OCI-LY7 (cell line): ENCODE measurements around the gene CERS6. TPM values are rescaled to one million over a fixed set of nuclear protein-coding genes. Genes with fewer than 3 reads are reported as not detected.

Source experiments
- BruUV-seq: library from RNA; stranded (reverse); fragments of 400-500 nt; replicated peaks from 2 replicates; lab custom pipeline; 2021; lab: Mats Ljungman, UMichigan
- CTCF ChIA-PET: fragments of 300-600 bp; sonication (Branson Sonifier 250); formaldehyde crosslinking; loops from one replicate; lab custom pipeline; 2022; ENCODE audit warnings: antibody characterized with exemption; ENCODE audit not compliant: unreplicated experiment; lab: Charles Lee
- POLR2A ChIA-PET: fragments of 300-600 bp; sonication (Branson Sonifier 250); formaldehyde crosslinking; loops from one replicate; lab custom pipeline; 2022; ENCODE audit warnings: antibody characterized with exemption; lab: Charles Lee
- DNase-seq: peaks from one replicate; pipeline ENCODE4 v3.0.0-alpha.2; 2015; ENCODE audit warnings: low spot score
- H2AFZ ChIP-seq: fragments of 200-600 bp; sonication (generic), shearing (Covaris generic); 2 replicates; pipeline ENCODE4 v1.6.1; 2014; ENCODE audit warnings: mild to moderate bottlenecking, antibody characterized with exemption, low read length, moderate library complexity
- H3K27ac ChIP-seq: fragments of 200-600 bp; sonication (generic); 2 replicates; pipeline ENCODE4 v1.5.1; 2014; ENCODE audit warnings: mixed run types, low read depth, mild to moderate bottlenecking, moderate library complexity, low read length, inconsistent platforms; ENCODE audit not compliant: poor library complexity, severe bottlenecking
- H3K36me3 ChIP-seq: fragments of 200-600 bp; sonication (generic); 2 replicates; pipeline ENCODE4 v1.6.1; 2014; ENCODE audit warnings: mild to moderate bottlenecking, antibody characterized with exemption, low read length, moderate library complexity, mixed read lengths; ENCODE audit not compliant: insufficient read depth
- H3K4me1 ChIP-seq: fragments of 200-600 bp; sonication (generic); 2 replicates; pipeline ENCODE4 v1.5.1; 2014; ENCODE audit warnings: mild to moderate bottlenecking, low read length; ENCODE audit not compliant: insufficient read depth, poor library complexity, severe bottlenecking
- H3K4me2 ChIP-seq: fragments of 200-600 bp; sonication (generic); 2 replicates; pipeline ENCODE4 v1.6.1; 2014; ENCODE audit warnings: mild to moderate bottlenecking, low read length
- H3K4me3 ChIP-seq: fragments of 200-600 bp; sonication (generic); 2 replicates; pipeline ENCODE4 v1.5.1; 2014; ENCODE audit warnings: mild to moderate bottlenecking, low read depth, low read length; ENCODE audit not compliant: poor library complexity, severe bottlenecking
- H3K79me2 ChIP-seq: fragments of 200-600 bp; sonication (generic); 2 replicates; pipeline ENCODE4 v1.6.1; 2016; ENCODE audit warnings: low read depth, mild to moderate bottlenecking, low read length, moderate library complexity, mixed read lengths; ENCODE audit not compliant: insufficient read depth
- H3K9me2 ChIP-seq: fragments of 200-600 bp; sonication (generic); 2 replicates; pipeline ENCODE4 v1.6.1; 2016; ENCODE audit warnings: mild to moderate bottlenecking, low read length, mixed read lengths; ENCODE audit not compliant: insufficient read depth
- H3K9me3 ChIP-seq: fragments of 200-600 bp; sonication (generic); 2 replicates; pipeline ENCODE4 v1.6.1; 2014; ENCODE audit warnings: mild to moderate bottlenecking, mixed run types, low read length, mixed read lengths
- H4K20me1 ChIP-seq: fragments of 200-600 bp; sonication (generic); 2 replicates; pipeline ENCODE4 v1.6.1; 2014; ENCODE audit warnings: mild to moderate bottlenecking, antibody characterized with exemption, low read length, moderate library complexity, mixed read lengths; ENCODE audit not compliant: insufficient read depth
- EZH2phosphoT487 ChIP-seq: fragments of 200-600 bp; sonication (generic); IDR thresholded peaks from 2 replicates; pipeline ENCODE4 v1.6.1; 2018; ENCODE audit warnings: low read depth, borderline replicate concordance, mild to moderate bottlenecking, mixed run types, antibody characterized with exemption, low read length, moderate library complexity, mixed read lengths
- intact Hi-C: fragments of 100-400 bp; cut with micrococcal nuclease; formaldehyde crosslinking; loops from one replicate; pipeline ENCODE4 v1.10.0; 2022; ENCODE audit not compliant: unreplicated experiment
- total RNA-seq, 2 experiments: library from RNA; depleted of rRNA in 1 of 2; stranded (reverse); fragments of >200 nt in 1 of 2; shearing (Covaris generic) in 1 of 2; gene quantifications; 2 replicates each; pipeline ENCODE4 v1.2.3, GENCODE V29; 2014 to 2022
- TF ChIP-seq, protein P1 (sequence below): fragments of 200-600 bp; sonication (generic); conservative IDR thresholded peaks from 2 replicates; pipeline ENCODE4 v1.5.1; 2014; ENCODE audit warnings: mild to moderate bottlenecking, antibody characterized with exemption, low read length, moderate library complexity, mixed read lengths

CERS6 gene
- total RNA-seq, 2 experiments from 2014 or later: 0.04 TPM; not detected in 1

DNA sequence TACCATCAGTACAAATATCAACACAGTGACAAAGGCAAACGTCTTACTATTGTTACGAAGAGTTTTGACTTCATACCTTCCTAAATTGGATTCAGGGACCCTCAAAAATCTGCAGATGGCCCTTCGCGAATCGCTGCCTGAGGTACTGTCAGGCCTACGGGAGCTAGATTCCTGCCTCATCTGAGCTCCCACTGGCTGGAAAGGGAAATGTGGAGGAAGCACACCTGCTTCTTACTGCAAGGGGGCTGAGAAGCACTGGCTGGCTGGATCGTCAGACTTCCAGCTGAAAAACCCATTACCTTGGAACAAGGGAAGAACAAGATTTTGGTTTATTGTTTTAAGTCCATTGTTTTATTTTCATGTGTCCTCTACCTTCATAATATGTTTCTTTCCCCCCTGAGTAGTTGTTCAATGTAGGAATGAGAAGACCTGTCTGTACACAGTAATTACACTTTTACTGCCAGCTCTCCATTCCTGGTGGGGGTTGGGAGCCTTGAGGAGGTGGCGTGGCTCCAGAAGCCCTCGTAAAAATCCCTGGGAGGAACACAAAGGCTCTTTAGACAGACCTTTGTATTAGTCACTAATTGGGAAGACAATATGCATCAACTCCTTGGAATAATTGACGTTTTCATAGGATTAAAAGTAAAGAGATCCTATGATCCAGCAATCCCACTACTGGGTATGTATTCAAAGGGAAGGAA, 222.2 kb downstream of the CERS6 start:
- intact Hi-C loops: no loop called here
- H3K9me2 ChIP-seq: no peaks in the 10 kb centered on the region
- H3K27ac ChIP-seq: no peak overlapping the region
- no peaks in the 10 kb centered on the region for H4K20me1 ChIP-seq
- TF ChIP-seq EZH2phosphoT487: no peak
- TF ChIP-seq, protein P1, sequence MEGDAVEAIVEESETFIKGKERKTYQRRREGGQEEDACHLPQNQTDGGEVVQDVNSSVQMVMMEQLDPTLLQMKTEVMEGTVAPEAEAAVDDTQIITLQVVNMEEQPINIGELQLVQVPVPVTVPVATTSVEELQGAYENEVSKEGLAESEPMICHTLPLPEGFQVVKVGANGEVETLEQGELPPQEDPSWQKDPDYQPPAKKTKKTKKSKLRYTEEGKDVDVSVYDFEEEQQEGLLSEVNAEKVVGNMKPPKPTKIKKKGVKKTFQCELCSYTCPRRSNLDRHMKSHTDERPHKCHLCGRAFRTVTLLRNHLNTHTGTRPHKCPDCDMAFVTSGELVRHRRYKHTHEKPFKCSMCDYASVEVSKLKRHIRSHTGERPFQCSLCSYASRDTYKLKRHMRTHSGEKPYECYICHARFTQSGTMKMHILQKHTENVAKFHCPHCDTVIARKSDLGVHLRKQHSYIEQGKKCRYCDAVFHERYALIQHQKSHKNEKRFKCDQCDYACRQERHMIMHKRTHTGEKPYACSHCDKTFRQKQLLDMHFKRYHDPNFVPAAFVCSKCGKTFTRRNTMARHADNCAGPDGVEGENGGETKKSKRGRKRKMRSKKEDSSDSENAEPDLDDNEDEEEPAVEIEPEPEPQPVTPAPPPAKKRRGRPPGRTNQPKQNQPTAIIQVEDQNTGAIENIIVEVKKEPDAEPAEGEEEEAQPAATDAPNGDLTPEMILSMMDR: no peak
- H3K36me3 ChIP-seq: no peaks in the 10 kb centered on the region
- no peak overlapping the region for H3K4me3 ChIP-seq
- POLR2A ChIA-PET: no interaction called here
- no TSS peak for BruUV-seq
- H3K4me1 ChIP-seq: no peaks in the 10 kb centered on the region
- H3K79me2 ChIP-seq: no peaks in the 10 kb centered on the region
- CTCF ChIA-PET: no interaction called here
- DNase-seq: no peak
- H3K4me2 ChIP-seq: no peak overlapping the region
- H3K9me3 ChIP-seq: no peaks in the 10 kb centered on the region
- H2AFZ ChIP-seq: no peak overlapping the region

DNA sequence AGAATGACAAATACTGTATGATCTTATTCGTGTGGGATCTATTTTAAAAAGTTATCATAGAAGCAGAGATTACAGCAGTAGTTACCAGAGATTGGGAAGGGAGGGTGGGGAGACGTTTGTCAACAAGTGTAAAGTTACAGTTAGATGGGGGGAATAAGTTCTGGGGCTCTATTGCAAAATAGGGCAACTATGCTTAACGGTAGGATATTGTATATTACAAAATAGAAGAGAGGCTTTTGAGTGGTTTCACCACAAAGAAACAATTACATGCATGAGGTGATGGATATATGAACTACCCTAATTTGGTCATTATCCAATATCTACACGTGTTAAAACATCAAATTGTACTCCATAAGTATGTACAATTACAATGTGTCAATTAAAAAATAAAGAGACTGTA, 223.0 kb downstream of the CERS6 start:
- BruUV-seq: no TSS peak
- Histone ChIP-seq H3K9me2 (no peaks in the 10 kb centered on the region), H3K36me3 (no peaks in the 10 kb centered on the region), H3K79me2 (no peaks in the 10 kb centered on the region), H4K20me1 (no peaks in the 10 kb centered on the region), H3K4me2 (no peak overlapping the region), H3K27ac (no peak overlapping the region), H3K4me1 (no peaks in the 10 kb centered on the region), H3K9me3 (no peaks in the 10 kb centered on the region), H3K4me3 (no peak overlapping the region), H2AFZ (no peak overlapping the region)
- DNase-seq: no peak
- ChIA-PET CTCF (no interaction called here), POLR2A (no interaction called here)
- TF ChIP-seq, protein P1: no peak
- TF ChIP-seq EZH2phosphoT487: no peak
- intact Hi-C loops: no loop called here

DNA sequence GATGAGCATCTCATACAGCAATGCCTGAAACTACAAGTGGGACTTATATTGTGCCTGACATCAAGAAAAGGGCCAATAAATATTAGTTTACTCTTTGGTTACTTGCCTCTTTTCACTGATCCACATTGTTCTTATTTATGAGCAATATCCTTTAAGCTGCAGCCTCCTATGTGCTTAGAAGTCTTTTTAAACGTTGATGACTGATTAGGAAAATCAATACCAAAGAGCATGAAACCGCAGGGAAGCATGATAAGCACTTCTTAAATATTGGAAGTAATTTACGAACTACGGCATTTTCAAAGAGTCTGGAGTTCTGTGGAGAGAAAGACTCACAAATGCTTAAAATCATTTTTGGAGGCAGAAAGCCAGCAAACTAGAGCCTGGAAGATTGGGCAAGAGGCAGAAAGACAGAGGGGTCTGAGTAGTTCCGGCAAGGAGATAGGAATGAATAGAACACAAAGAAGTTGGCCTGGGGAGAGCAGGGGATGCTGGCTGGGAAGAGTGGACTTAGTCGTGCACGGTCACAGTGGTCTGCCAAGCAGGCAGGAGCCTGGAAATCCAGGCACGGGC, 223.8 kb downstream of the CERS6 start:
- ChIA-PET POLR2A (interaction anchor here (0.7 kb wide), 1 partner anchor 105 kb away, joined by 3 read pairs; no protein-coding TSS in a partner anchor), CTCF (no interaction called here)
- no peaks in the 10 kb centered on the region for H3K36me3 ChIP-seq
- H3K4me3 ChIP-seq: no peak overlapping the region
- H4K20me1 ChIP-seq: no peaks in the 10 kb centered on the region
- intact Hi-C loops: loop anchor here (10.0 kb wide), 1 partner anchor 335 kb away; no protein-coding TSS in a partner anchor
- TF ChIP-seq, protein P1: no peak
- TF ChIP-seq EZH2phosphoT487: no peak
- no peak overlapping the region for H2AFZ ChIP-seq
- H3K9me2 ChIP-seq: no peaks in the 10 kb centered on the region
- H3K9me3 ChIP-seq: no peaks in the 10 kb centered on the region
- no peaks in the 10 kb centered on the region for H3K4me1 ChIP-seq
- no peak overlapping the region for H3K27ac ChIP-seq
- no TSS peak for BruUV-seq
- no peak for DNase-seq
- H3K4me2 ChIP-seq: no peak overlapping the region
- H3K79me2 ChIP-seq: no peaks in the 10 kb centered on the region
